ENCODE measurements around the gene RAB3C. TPM values are rescaled to one million over a fixed set of nuclear protein-coding genes. Genes with fewer than 3 reads are reported as not detected.

RAB3C gene
- total RNA-seq, 1 experiment from 2014 or later: not detected

- intact Hi-C loops (cut with micrococcal nuclease; ENCODE audit: unreplicated experiment): no loop called here
- H3K36me3 ChIP-seq (ENCODE audit: control insufficient read depth, insufficient read depth, low read length): no peaks in the 10 kb centered on the region
- ATAC-seq: no peak
- no peaks in the 10 kb centered on the region for H3K4me1 ChIP-seq (ENCODE audit: control insufficient read depth, insufficient read depth, low read length)
- TF ChIP-seq TCF7L2 (IDR thresholded peaks at IDR 0.05; ENCODE audit: low read depth, low read length) (no peak), REST (IDR thresholded peaks at IDR 0.05; ENCODE audit: insufficient read depth in 1 of 2, low read depth in 2 of 2, low read length in 1 of 2) (no peak), POLR2AphosphoS5 (IDR thresholded peaks at IDR 0.05; ENCODE audit: low read depth, low read length) (no peak), CTCF (IDR thresholded peaks at IDR 0.05) (no peak), SIN3A (IDR thresholded peaks at IDR 0.05; ENCODE audit: borderline replicate concordance, insufficient read depth, low read depth, low read length) (no peak)
- no peaks in the 10 kb centered on the region for H3K9me3 ChIP-seq (ENCODE audit: control insufficient read depth, insufficient read depth, low read depth, low read length)
- in situ Hi-C loops (cut with HindIII; ENCODE audit: low pct_unique_long_range_greater_than_20kb, low sequenced_read_pairs): no loop called here
- no peaks in the 10 kb centered on the region for H3K27me3 ChIP-seq (ENCODE audit: control insufficient read depth, insufficient read depth, low read length)
- no TSS peak for BruUV-seq (replicated peaks)
- no peak overlapping the region for H3K4me3 ChIP-seq (ENCODE audit: low read depth in 2 of 2, low read length in 2 of 2)
- H3K27ac ChIP-seq (ENCODE audit: low read length): no peak overlapping the region
- ChIA-PET CTCF (interaction anchor here (0.7 kb wide), 1 partner anchor 12 kb away, joined by 3 read pairs; no protein-coding TSS in a partner anchor), POLR2A (no interaction called here)
- no peak for DNase-seq (ENCODE audit: low read depth, low spot score)
These were observed 292.7 kb downstream of the RAB3C start for GRCh38 chr5:58875599-58875998.

GRCh38 chr5:58885260-58885659 is 302.4 kb downstream of the RAB3C start:
- H3K4me3 ChIP-seq (ENCODE audit: low read depth in 2 of 2, low read length in 2 of 2): no peak overlapping the region
- H3K9me3 ChIP-seq (ENCODE audit: control insufficient read depth, insufficient read depth, low read depth, low read length): peaks cover 3% of the 10 kb centered on the region; the same call in 1 of the 2 replicates
- intact Hi-C loops (cut with micrococcal nuclease; ENCODE audit: unreplicated experiment) (loop anchor here (5.0 kb wide), 1 partner anchor 287 kb away; no protein-coding TSS in a partner anchor), in situ Hi-C loops (cut with HindIII; ENCODE audit: low pct_unique_long_range_greater_than_20kb, low sequenced_read_pairs) (no loop called here)
- H3K27ac ChIP-seq (ENCODE audit: low read length): no peak overlapping the region
- no peaks in the 10 kb centered on the region for H3K27me3 ChIP-seq (ENCODE audit: control insufficient read depth, insufficient read depth, low read length)
- no peaks in the 10 kb centered on the region for H3K36me3 ChIP-seq (ENCODE audit: control insufficient read depth, insufficient read depth, low read length)
- no peak for DNase-seq (ENCODE audit: low read depth, low spot score)
- no TSS peak for BruUV-seq (replicated peaks)
- TF ChIP-seq POLR2AphosphoS5 (IDR thresholded peaks at IDR 0.05; ENCODE audit: low read depth, low read length): no peak
- TF ChIP-seq REST (IDR thresholded peaks at IDR 0.05; ENCODE audit: insufficient read depth in 1 of 2, low read depth in 2 of 2, low read length in 1 of 2): no peak
- TF ChIP-seq CTCF (IDR thresholded peaks at IDR 0.05): no peak
- no peak for TF ChIP-seq SIN3A (IDR thresholded peaks at IDR 0.05; ENCODE audit: borderline replicate concordance, insufficient read depth, low read depth, low read length)
- no peak for TF ChIP-seq TCF7L2 (IDR thresholded peaks at IDR 0.05; ENCODE audit: low read depth, low read length)
- H3K4me1 ChIP-seq (ENCODE audit: control insufficient read depth, insufficient read depth, low read length): no peaks in the 10 kb centered on the region
- POLR2A ChIA-PET: no interaction called here
- no peak for ATAC-seq
- CTCF ChIA-PET: interaction anchor here (0.7 kb wide), 1 partner anchor 8 kb away, joined by 3 read pairs; no protein-coding TSS in a partner anchor

Data from Panc1 (cell line).